Jurkat, Clone E6-1 (cell line): Measurements from ENCODE around the gene CALML5. TPM values are rescaled to one million over a fixed set of nuclear protein-coding genes. Genes with fewer than 3 reads are reported as not detected.

ENCODE experiments used
- DNase-seq: peaks from one replicate; pipeline ENCODE4 v3.0.0-alpha.2; 2011; ENCODE audit warnings: low read depth, low spot score
- H3K4me3 ChIP-seq: 2 replicates; pipeline ENCODE4 v1.5.1; 2011; ENCODE audit warnings: mild to moderate bottlenecking, low read length, control low read depth, moderate library complexity
- polyA plus RNA-seq: library from polyadenylated mRNA; unstranded; fragments of >200 nt; gene quantifications from one replicate; pipeline ENCODE4 v1.2.1, GENCODE V29; 2012; ENCODE audit warnings: missing spikeins; ENCODE audit not compliant: insufficient read length, insufficient read depth

The CALML5 gene, protein sequence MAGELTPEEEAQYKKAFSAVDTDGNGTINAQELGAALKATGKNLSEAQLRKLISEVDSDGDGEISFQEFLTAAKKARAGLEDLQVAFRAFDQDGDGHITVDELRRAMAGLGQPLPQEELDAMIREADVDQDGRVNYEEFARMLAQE
- polyA plus RNA-seq: not detected

DNA sequence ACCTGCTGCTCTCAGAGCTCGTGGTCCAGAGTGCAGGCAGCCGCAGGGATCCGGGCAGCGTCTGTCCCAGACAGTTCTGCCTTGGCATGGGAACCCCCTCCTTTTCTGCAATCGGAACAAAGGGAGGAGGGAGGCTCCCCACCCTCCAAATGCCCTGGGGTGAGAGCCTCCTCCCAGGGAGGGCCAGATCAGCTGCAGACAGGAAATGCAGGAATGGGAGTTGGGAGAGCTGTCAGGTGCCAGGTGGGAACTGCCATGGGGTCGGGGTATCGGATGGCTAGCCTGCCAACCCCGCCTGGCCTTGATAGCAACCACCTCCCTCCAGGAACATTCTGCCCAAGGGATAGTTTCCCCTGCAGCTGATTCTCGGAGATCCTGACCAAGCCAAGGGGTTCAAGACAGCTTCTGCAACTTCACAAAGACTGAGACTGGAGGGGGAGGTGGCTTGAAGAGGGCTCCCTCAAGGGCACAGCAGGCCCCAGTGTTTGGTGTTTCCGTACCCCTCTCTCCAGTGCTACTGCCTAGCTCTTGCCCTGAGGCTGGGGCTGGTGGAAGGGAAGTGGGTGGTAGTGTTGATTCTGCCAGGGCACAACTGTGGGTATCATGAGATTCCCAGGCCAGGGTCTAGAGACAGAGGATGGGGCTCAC, at the start of gene CALML5:
CALML5 (minus strand) TSS at position 78 of the 648 bp plus-strand sequence. CDS start 132 bp downstream, outside the sequence.
- DNase-seq: no peak
- no peak within 1 kb of the TSS for H3K4me3 ChIP-seq

GRCh38 chr10:5547931-5548660, 48.7 kb upstream of the CALML5 start:
- no peak overlapping the region for H3K4me3 ChIP-seq
- DNase-seq: no peak

GRCh38 chr10:5547681-5547930, 48.2 kb upstream of the CALML5 start:
- no peak overlapping the region for H3K4me3 ChIP-seq
- DNase-seq: no peak

DNA sequence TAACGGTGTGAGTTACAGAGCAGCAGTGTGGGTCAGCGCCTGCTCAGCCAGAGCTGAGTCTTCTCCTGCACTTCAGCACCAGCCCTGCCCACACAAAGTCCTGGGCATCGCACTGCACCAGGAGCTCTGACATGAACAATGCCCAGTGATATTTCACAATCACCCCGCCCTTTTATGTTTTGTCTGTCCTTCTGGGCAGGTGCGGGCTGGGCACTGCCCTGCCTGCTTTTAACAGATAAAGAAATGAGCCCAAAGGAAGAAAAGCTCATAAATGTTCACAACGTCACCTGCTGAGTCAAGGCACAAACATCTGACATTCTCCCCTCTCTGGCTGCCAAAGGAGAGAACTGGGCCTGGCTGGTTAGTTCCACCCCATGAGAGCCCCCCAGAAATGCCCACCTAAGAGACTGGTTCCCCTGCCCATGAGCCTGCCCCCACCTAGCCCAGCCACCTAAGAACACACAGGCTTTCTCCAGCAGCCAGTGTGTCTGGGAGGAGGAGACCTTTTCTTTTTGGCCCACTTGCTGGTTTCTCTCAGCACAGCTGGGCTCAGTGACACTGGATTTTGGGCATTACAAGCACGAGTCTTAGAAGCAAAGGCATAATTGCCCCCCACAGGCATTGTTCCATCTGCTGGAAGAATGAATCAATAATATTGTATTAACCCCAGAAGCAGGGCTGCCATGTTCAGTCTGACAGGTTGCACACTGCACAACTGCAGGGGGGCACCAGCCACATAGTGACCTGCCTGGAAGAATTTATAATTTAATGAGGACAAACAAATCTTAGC, 47.7 kb upstream of the CALML5 start:
- H3K4me3 ChIP-seq: no peak overlapping the region

DNA sequence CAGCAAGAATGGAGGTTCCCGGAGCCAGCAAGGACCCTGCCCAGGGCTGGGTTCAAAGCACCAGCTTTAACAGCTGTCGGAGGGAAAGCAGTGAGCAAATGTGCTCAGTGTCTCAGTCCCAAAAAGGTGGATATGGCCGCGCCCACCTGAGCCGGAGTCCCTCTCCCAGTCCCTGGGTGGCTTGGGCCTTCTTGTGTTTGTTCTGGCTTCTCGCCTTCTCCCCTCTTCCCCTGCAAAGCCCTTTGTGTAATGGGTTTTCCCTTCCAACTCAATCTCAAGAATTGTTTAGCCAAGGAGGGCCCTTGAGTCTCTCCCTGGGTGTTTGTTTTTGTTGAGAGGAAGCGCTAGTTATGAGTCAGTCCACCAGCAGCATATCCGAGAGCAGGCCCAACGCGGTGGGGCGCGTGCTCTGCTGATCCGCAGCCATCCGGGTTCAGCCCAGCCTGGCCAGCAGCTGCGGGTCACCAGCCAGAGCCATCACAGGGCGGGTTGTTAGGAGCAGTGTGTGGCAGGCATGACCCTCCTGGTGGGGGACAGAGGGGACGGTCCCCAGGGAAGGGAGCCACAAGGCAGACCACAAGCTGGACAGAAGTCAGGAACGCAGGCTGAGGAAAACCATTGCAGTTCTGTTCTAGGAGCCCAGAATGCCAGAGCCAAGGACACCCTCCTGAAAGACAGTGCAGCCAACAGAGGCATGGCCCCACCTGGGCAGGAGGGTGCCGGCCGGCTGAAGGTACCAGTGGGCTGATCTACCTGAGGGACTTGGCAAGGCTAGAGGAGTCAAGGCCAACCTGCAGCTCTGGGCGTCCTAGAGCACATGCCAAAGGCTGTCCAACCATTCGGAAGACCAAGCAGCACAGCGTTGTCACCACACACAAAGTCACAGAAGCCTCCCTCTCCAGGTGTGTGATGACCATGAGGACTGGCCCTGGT, 46.7 kb upstream of the CALML5 start:
- DNase-seq: no peak
- no peak overlapping the region for H3K4me3 ChIP-seq

More for the DNA sequence above, 47.7 kb upstream of the CALML5 start:
- DNase-seq: no peak

DNA sequence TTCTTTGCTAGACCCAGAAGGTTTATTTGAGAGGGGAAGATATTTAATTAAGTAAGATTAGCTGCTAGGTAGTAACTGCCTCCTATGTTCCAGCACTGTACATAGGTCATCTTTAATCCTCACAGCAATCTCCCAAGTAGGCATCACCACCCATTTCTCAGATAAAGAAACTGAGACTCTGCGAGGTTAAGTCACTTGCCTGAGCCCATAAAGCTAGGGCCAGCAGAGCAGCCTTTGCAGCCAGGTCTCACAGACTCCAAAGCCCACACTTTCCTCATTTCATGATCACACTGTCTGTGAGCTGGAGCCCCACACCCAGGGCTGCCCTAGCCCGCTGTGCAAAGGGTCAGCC, 46.0 kb upstream of the CALML5 start:
- no peak overlapping the region for H3K4me3 ChIP-seq
- no peak for DNase-seq

DNA sequence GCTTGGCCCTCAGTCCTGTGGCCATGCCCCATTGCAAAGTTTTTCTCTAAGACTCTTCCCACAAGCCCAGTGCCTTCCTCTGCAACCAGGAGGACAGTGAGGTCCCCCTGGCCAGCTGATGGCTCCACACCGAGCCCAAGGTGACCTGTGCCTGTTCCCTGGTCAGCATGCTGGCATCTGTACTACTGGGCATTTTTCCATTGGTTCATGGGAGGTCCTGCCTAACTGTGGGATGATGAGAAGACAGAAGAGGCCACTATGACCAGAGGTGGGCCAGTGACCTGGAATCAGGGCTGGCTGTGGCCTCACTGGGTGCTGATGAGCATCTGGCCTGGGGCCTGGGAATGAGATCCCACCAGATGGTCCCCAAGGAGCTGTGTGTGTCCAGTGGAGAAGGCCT, 45.6 kb upstream of the CALML5 start:
- H3K4me3 ChIP-seq: no peak overlapping the region
- DNase-seq: no peak

GRCh38 chr10:5544216-5544805, 44.9 kb upstream of the CALML5 start:
- DNase-seq: no peak
- no peak overlapping the region for H3K4me3 ChIP-seq

GRCh38 chr10:5543623-5544022, 44.3 kb upstream of the CALML5 start:
- H3K4me3 ChIP-seq: no peak overlapping the region
- DNase-seq: no peak

DNA sequence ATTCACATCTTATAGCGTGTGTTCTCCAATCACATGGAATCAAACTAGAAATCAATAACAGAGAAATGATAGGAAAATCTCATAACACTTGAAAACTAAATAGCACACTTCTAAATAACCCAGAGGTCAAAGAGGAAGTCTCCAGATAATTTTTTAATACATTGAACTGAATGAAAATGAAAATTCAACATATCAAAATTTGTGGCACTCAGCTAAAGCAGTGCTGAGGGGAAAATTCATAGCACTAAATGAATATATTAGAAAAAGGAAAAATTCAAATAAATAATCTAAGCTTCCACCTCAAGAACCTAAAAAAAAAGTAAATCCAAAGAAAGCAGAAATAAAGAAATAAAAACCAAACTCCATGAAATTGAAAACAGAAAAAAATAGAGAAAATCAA, 42.7 kb upstream of the CALML5 start:
- no peak for DNase-seq
- H3K4me3 ChIP-seq: no peak overlapping the region

DNA sequence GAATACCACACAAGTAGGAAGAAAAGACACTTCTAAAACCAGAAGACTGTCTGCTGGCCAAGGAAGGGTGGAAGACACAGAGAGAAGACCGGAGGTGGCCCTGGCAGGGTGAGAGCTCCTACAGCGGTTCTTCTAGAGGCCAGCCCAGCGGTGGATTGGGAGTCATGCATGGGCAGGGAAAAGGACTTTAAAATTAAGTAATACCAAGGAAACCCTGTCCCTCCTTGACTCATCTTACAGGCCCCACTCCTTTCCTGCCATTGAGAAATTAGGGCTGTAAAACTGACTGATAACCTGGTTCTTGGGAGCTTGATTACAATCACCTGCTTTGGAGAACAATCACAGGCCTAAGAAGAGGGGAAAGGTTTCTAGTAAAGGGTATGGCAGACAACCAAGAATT, 41.5 kb upstream of the CALML5 start:
- DNase-seq: no peak
- H3K4me3 ChIP-seq: no peak overlapping the region

GRCh38 chr10:5540080-5540479, 40.7 kb upstream of the CALML5 start:
- H3K4me3 ChIP-seq: no peak overlapping the region
- DNase-seq: no peak

DNA sequence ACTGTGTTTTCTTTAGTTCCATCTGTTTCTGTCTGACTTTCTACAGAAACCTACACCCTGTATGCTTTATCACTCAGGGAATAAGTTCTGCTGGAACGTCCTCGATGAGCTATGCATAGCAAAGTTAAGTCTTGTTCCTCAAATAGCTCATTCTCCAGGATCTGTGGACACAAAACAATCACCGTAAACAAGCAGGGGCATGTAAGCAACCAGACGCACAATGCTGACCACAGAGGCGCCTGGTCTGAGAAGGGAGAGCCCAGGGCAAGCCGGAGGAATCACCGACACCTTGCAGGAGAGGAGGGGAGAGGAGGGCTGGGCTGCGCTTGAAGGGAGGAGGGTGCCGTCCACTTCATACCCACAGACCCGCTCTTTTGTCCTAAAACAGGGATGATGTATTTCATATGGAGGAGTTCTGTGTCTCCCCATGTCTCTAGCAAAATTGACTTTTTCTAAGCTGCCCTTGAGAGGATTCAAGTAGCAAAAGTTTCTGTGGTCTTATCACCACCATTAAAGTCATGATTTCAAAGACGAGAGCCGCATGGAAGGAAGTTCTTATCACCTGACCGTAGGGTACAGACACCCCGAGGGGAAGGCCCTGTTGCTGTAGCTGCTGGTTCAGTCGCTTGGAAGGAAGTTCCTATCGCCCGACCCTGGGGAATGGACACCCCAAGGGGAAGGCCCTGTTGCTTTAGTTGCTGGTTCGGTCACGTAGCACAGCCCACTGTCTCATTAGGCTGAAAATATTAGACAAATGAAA, 39.7 kb upstream of the CALML5 start:
- no peak for DNase-seq

DNA sequence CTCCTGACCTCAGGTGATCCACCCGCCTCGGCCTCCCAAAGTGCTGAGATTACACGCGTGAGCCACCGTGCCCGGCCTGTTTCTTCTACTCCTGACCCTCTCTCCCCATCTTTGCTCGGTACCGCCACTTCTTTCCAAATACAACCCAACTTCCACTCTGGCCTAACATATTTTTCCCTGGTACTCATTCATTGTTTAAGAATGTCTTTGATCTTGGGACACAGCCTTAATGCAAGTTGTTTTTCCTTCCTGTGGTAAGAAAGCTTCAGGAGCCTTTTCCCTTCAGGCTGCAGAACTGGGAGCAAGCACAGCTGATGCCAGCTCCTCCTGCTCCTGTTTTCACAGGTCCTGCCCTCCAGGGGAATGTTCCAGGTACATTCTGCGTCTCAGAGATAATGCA, 39.1 kb upstream of the CALML5 start:
- DNase-seq: no peak
- no peak overlapping the region for H3K4me3 ChIP-seq

More for the DNA sequence above, 39.7 kb upstream of the CALML5 start:
- H3K4me3 ChIP-seq: no peak overlapping the region

DNA sequence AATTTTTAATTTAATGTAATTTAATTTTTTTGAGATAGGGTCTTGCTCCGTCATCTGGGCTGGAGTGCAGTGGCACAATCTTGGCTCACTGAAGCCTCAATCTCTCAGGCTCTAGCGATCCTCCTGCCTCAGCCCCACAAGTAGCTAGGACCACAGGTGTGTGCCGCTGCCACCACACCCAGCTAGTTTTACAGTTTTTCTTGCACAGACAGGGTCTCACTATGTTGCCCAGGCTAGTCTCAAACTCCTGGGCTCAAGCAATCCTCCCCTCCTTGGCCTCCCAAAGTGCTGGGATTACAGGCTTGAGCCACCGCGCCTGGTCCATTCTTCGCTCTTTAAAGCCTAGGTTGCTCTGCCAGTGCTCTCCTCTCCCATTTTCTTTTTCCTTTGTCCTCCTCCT, 38.3 kb upstream of the CALML5 start:
- no peak overlapping the region for H3K4me3 ChIP-seq
- no peak for DNase-seq

GRCh38 chr10:5536486-5537081, 37.2 kb upstream of the CALML5 start:
- no peak overlapping the region for H3K4me3 ChIP-seq
- no peak for DNase-seq
